Parietal lobe (tissue), 1 donor: ENCODE results near the gene CDH22. TPM values are rescaled to one million over a fixed set of nuclear protein-coding genes. Genes with fewer than 3 reads are reported as not detected.

Experiments used
- total RNA-seq: library from RNA; depleted of rRNA; stranded (reverse); fragments of >200 nt; gene quantifications from one replicate; pipeline ENCODE4 v1.2.3, GENCODE V29; 2014

CDH22 gene
- total RNA-seq: 1.6 TPM

GRCh38 chr20:46308258-46309157, at the start of gene CDH22:
Gene CDH22 (minus strand): TSS chr20:46308498. CDS start chr20:46251294, 57,204 bp downstream.

Other genes with a start within 250 kb of the CDH22 start
- 28.2 TPM for gene NCOA5, start 218.5 kb downstream of the CDH22 start, total RNA-seq
- 0.31 TPM for gene CD40, start 190.2 kb downstream of the CDH22 start, total RNA-seq
- 78.6 TPM for gene ELMO2, start 98.1 kb upstream of the CDH22 start, total RNA-seq
- 37.6 TPM for gene ZNF334, start 205.1 kb upstream of the CDH22 start, total RNA-seq
- not detected for gene OCSTAMP, start 242.2 kb upstream of the CDH22 start, total RNA-seq